B cell (primary cell): Measurements from ENCODE around the gene CCDC191. TPM values are rescaled to one million over a fixed set of nuclear protein-coding genes. Genes with fewer than 3 reads are reported as not detected.
A peak's percentile ranks its signal among the peaks of the same experiment; 100 is the strongest.

Source experiments
- ATAC-seq: fragments of 200-7000 bp; cut with Tn5 transposase; one replicate; pipeline ENCODE4 v1.10.0; 2021; ENCODE audit warnings: low read depth, mild to moderate bottlenecking, moderate number of reproducible peaks, moderate library complexity
- CTCF ChIA-PET: fragments of 350-600 bp; sonication (Branson Sonifier 250); formaldehyde crosslinking; loops from one replicate; lab custom pipeline; 2021; ENCODE audit warnings: antibody characterized with exemption, inconsistent platforms; lab: Charles Lee
- POLR2A ChIA-PET: fragments of 350-600 bp; sonication (Branson Sonifier 250); formaldehyde crosslinking; loops from one replicate; lab custom pipeline; 2021; ENCODE audit warnings: antibody characterized with exemption; lab: Charles Lee
- DNase-seq: peaks from one replicate; pipeline ENCODE4 v3.0.0; 2013
- H2AFZ ChIP-seq: 2 replicates; pipeline ENCODE4 v1.6.1; 2012; ENCODE audit warnings: mild to moderate bottlenecking, low read depth, low read length; ENCODE audit not compliant: insufficient read depth, poor library complexity, severe bottlenecking
- H3K27ac ChIP-seq, 2 donors: 1 replicate in 1 of 2; 2 replicates in 1 of 2; pipeline ENCODE4 v1.5.1; 2012 to 2013; ENCODE audit warnings: low read length in 2 of 2, mild to moderate bottlenecking in 2 of 2, moderate library complexity in 1 of 2
- H3K27me3 ChIP-seq, 4 experiments: fragments of 200-600 bp in 1 of 4; sonication (generic) in 1 of 4; replicated peaks in 1 of 4; 1 replicate in 2 of 4; 2 replicates in 2 of 4; pipeline versions ENCODE4 v1.6.1 to v1.7.0; 2013 to 2016; ENCODE audit warnings: low read length in 3 of 4, mild to moderate bottlenecking in 2 of 4, mixed read lengths in 1 of 4, moderate library complexity in 1 of 4; ENCODE audit not compliant: insufficient read depth in 4 of 4, control insufficient read depth in 3 of 4; ENCODE audit errors: control extremely low read depth in 1 of 4
- H3K36me3 ChIP-seq, 2 experiments: replicated peaks in 1 of 2; 1 replicate in 1 of 2; 2 replicates in 1 of 2; pipeline versions ENCODE4 v1.6.1 to v1.7.1; 2013; ENCODE audit warnings: low read length in 1 of 2; ENCODE audit not compliant: insufficient read depth in 2 of 2, control insufficient read depth in 1 of 2; ENCODE audit errors: control extremely low read depth in 1 of 2, extremely low read depth in 1 of 2
- H3K4me1 ChIP-seq, 2 donors: fragments of 200-600 bp in 1 of 2; sonication (generic) in 1 of 2; 1 replicate in 1 of 2; 2 replicates in 1 of 2; pipeline versions ENCODE4 v1.5.1 to v1.6.1; 2013 to 2017; ENCODE audit warnings: low read length in 2 of 2; ENCODE audit not compliant: control insufficient read depth in 2 of 2, insufficient read depth in 2 of 2
- H3K4me2 ChIP-seq: replicated peaks from 2 replicates; pipeline ENCODE3; 2012; ENCODE audit warnings: mild to moderate bottlenecking, low read depth, low read length; ENCODE audit not compliant: poor library complexity, severe bottlenecking
- H3K4me3 ChIP-seq, 5 experiments: fragments of 200-600 bp in 1 of 5; sonication (generic) in 1 of 5; 1 replicate in 3 of 5; 2 replicates in 2 of 5; pipeline versions ENCODE4 v1.5.1 to v1.7.0; 2011 to 2016; ENCODE audit warnings: low read length in 4 of 5, mild to moderate bottlenecking in 4 of 5, low read depth in 2 of 5, control low read depth in 1 of 5, moderate library complexity in 1 of 5; ENCODE audit not compliant: insufficient read depth in 1 of 5; ENCODE audit errors: control extremely low read depth in 1 of 5, extremely low read depth in 1 of 5
- H3K79me2 ChIP-seq: fragments of 200-600 bp; sonication (generic); one replicate; pipeline ENCODE4 v1.6.0; 2016; ENCODE audit warnings: low read length; ENCODE audit not compliant: control insufficient read depth, insufficient read depth
- H3K9ac ChIP-seq: fragments of 200-600 bp; sonication (generic); 2 replicates; pipeline ENCODE4 v1.6.1; 2017; ENCODE audit warnings: mild to moderate bottlenecking, low read length, moderate library complexity
- H3K9me3 ChIP-seq, 3 donors: one replicate each; pipeline versions ENCODE4 v1.6.1 to v1.7.1; 2013; ENCODE audit warnings: low read length in 2 of 3; ENCODE audit not compliant: control insufficient read depth in 2 of 3, insufficient read depth in 1 of 3; ENCODE audit errors: control extremely low read depth in 1 of 3
- H4K20me1 ChIP-seq: 2 replicates; pipeline ENCODE4 v1.6.0; 2012; ENCODE audit warnings: mild to moderate bottlenecking, low read length; ENCODE audit not compliant: insufficient read depth, control insufficient read depth, poor library complexity, severe bottlenecking
- H3K27ac Mint-ChIP-seq: one replicate; pipeline ENCODE4 v1.8.0; 2021; ENCODE audit warnings: mixed read lengths
- H3K27me3 Mint-ChIP-seq: one replicate; pipeline ENCODE4 v1.8.0; 2021; ENCODE audit warnings: mixed read lengths
- H3K4me1 Mint-ChIP-seq: one replicate; pipeline ENCODE4 v1.8.0; 2021; ENCODE audit warnings: mixed read lengths
- H3K4me3 Mint-ChIP-seq: one replicate; pipeline ENCODE4 v1.8.0; 2021; ENCODE audit warnings: mixed read lengths
- H3K9me3 Mint-ChIP-seq: one replicate; pipeline ENCODE4 v1.8.0; 2022; ENCODE audit warnings: mixed read lengths; ENCODE audit not compliant: insufficient read depth
- EZH2 ChIP-seq: IDR thresholded peaks from 2 replicates; pipeline ENCODE4 v1.6.1; 2012; ENCODE audit warnings: borderline replicate concordance, low read depth, mild to moderate bottlenecking, moderate library complexity, low read length; ENCODE audit not compliant: insufficient read depth, poor library complexity, severe bottlenecking
- WGBS: methylation state at CpG from one replicate; pipeline ENCODE4 v1.1.5; 2013; ENCODE audit warnings: missing lambda C conversion rate; ENCODE audit not compliant: insufficient coverage; 5-methylcytosine and 5-hydroxymethylcytosine counted together
- intact Hi-C: fragments of 100-400 bp; cut with micrococcal nuclease; formaldehyde crosslinking; loops from one replicate; pipeline ENCODE4 v1.10.0; 2022
- polyA plus RNA-seq: library from polyadenylated mRNA; depleted of rRNA; stranded (reverse); fragments of >200 nt; gene quantifications from 2 replicates; pipeline ENCODE4 v1.2.3, GENCODE V29; 2012
- total RNA-seq, 2 donors: library from RNA; stranded (reverse); fragments of 120-200 nt in 1 of 2; gene quantifications; 1 replicate in 1 of 2; 2 replicates in 1 of 2; pipeline versions ENCODE4 v1.2.3 to v1.2.4, GENCODE V29; 2013 to 2022
- TF ChIP-seq, protein P1 (sequence below): fragments of 200-600 bp; IDR thresholded peaks from one replicate; pipeline ENCODE4 v1.8.0; 2022; ENCODE audit warnings: antibody characterized with exemption, mild to moderate bottlenecking

Gene CCDC191
- total and polyA plus RNA-seq, 2 donors (not counting 1 experiment from before 2014, with no cell fraction given) = 26.7 to 47.9 TPM

GRCh38 chr3:114011059-114011797, 45.1 kb downstream of the CCDC191 start:
- peak; percentile 90 for ATAC-seq

More at GRCh38 chr3:114011059-114011797, 45.1 kb downstream of the CCDC191 start:
- peak; percentile 69 for DNase-seq
- H3K4me3 ChIP-seq = peak overlapping the region; percentile 36 to 78 (median 57)
- no CpG with 5 or more reads among the region's 2 CpGs for whole genome bisulfite sequencing
- no peaks in the 10 kb centered on the region for H3K27me3 ChIP-seq
- POLR2A ChIA-PET = interaction anchor here (0.8 to 1.8 kb wide), 4 partner anchors 8 to 202 kb away, joined by 3 to 7 read pairs (median 4); no protein-coding TSS in a partner anchor
- H3K36me3 ChIP-seq = no peaks in the 10 kb centered on the region
- H3K79me2 ChIP-seq = peaks cover 4% of the 10 kb centered on the region
- H2AFZ ChIP-seq = peak overlapping the region; percentile 50
- Mint-ChIP-seq H3K27ac (peak overlapping the region; percentile 85), H3K9me3 (no peaks in the 10 kb centered on the region), H3K27me3 (no peaks in the 10 kb centered on the region), H3K4me3 (peak overlapping the region; percentile 48), H3K4me1 (peaks cover 41% of the 10 kb centered on the region)
- peaks cover 15 to 32% of the 10 kb centered on the region in 2 donors for H3K4me1 ChIP-seq
- peak overlapping the region; percentile 88 to 94 for H3K27ac ChIP-seq
- no peaks in the 10 kb centered on the region for H4K20me1 ChIP-seq
- intact Hi-C loops = loop anchor here (1.0 kb wide), 1 partner anchor 45 kb away; the partner anchor contains the start of genes CCDC191 and QTRT2
- H3K9me3 ChIP-seq = no peaks in the 10 kb centered on the region
- TF ChIP-seq, protein P1, sequence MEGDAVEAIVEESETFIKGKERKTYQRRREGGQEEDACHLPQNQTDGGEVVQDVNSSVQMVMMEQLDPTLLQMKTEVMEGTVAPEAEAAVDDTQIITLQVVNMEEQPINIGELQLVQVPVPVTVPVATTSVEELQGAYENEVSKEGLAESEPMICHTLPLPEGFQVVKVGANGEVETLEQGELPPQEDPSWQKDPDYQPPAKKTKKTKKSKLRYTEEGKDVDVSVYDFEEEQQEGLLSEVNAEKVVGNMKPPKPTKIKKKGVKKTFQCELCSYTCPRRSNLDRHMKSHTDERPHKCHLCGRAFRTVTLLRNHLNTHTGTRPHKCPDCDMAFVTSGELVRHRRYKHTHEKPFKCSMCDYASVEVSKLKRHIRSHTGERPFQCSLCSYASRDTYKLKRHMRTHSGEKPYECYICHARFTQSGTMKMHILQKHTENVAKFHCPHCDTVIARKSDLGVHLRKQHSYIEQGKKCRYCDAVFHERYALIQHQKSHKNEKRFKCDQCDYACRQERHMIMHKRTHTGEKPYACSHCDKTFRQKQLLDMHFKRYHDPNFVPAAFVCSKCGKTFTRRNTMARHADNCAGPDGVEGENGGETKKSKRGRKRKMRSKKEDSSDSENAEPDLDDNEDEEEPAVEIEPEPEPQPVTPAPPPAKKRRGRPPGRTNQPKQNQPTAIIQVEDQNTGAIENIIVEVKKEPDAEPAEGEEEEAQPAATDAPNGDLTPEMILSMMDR = no peak
- TF ChIP-seq EZH2 = no peak
- CTCF ChIA-PET = interaction anchor here (1.0 to 2.0 kb wide), 4 partner anchors 26 to 187 kb away, joined by 3 to 6 read pairs (median 4); no protein-coding TSS in a partner anchor
- peak overlapping the region; percentile 60 for H3K9ac ChIP-seq
- peak overlapping the region; percentile 60 for H3K4me2 ChIP-seq
